HG03457 (cell line): ENCODE measurements around the gene MED28.
"Not testable (repeated sequence)": the region's sequence is repeated elsewhere in the genome, so short reads cannot be mapped to it uniquely, and the experiment has no call there.

Experiments
- ATAC-seq: cut with Tn5 transposase; IDR thresholded peaks from one replicate; pipeline ENCODE4 v1.9.1; 2021; ENCODE audit warnings: moderate number of reproducible peaks; ENCODE audit not compliant: unreplicated experiment

Gene MED28

GRCh38 chr4:17614416-17615299 is at the start of gene MED28:
TSS of gene MED28 (plus strand) at chr4:17614641. CDS start at chr4:17614655, 14 bp downstream.
- ATAC-seq, result peak; percentile 86

- ATAC-seq, result no peak
These were observed 48.6 kb upstream of the MED28 start for GRCh38 chr4:17565846-17566245.

- no peak for ATAC-seq
These were observed 47.2 kb upstream of the MED28 start for GRCh38 chr4:17567271-17567670.

- ATAC-seq, result no peak
These were observed 40.2 kb upstream of the MED28 start for GRCh38 chr4:17574206-17574605.

GRCh38 chr4:17575177-17575576 is 39.3 kb upstream of the MED28 start:
- not testable (repeated sequence) for ATAC-seq

GRCh38 chr4:17576932-17577664 is 37.3 kb upstream of the MED28 start, which contains the start of gene LAP3:
TSS of gene LAP3 (plus strand) at chr4:17577198. CDS start at chr4:17577466, 268 bp downstream.
- ATAC-seq, result peak; percentile 81

- ATAC-seq, result peak; percentile 3
These were observed 36.6 kb upstream of the MED28 start for GRCh38 chr4:17577665-17578481.

GRCh38 chr4:17578482-17578891 is 36.0 kb upstream of the MED28 start:
- peak; percentile 28 for ATAC-seq

GRCh38 chr4:17580969-17581368 is 33.5 kb upstream of the MED28 start:
- ATAC-seq, result no peak

- ATAC-seq, result no peak
These were observed 31.2 kb upstream of the MED28 start for GRCh38 chr4:17583276-17583675.

- ATAC-seq, result no peak
These were observed 30.5 kb upstream of the MED28 start for GRCh38 chr4:17583941-17584340.

- ATAC-seq, result no peak
These were observed 29.8 kb upstream of the MED28 start for GRCh38 chr4:17584521-17585213.

GRCh38 chr4:17587094-17587822 is 27.2 kb upstream of the MED28 start:
- no peak for ATAC-seq

- ATAC-seq, result no peak
These were observed 25.1 kb upstream of the MED28 start for GRCh38 chr4:17589355-17589754.

- ATAC-seq, result peak; percentile 78
These were observed 18.9 kb upstream of the MED28 start for GRCh38 chr4:17595471-17596005.

- ATAC-seq, result no peak
These were observed 16.9 kb upstream of the MED28 start for GRCh38 chr4:17597517-17597916.

- no peak for ATAC-seq
These were observed 14.6 kb upstream of the MED28 start for GRCh38 chr4:17599826-17600225.

GRCh38 chr4:17605236-17605635 is 9.2 kb upstream of the MED28 start:
- no peak for ATAC-seq

GRCh38 chr4:17613761-17614415 is 553 bp upstream of the MED28 start:
- peak; percentile 38 for ATAC-seq
